Mucosa of rectum (tissue), 2 donors: ENCODE results near the gene ZDHHC24.
A peak's percentile ranks its signal among the peaks of the same experiment; 100 is the strongest.
"Not testable (repeated sequence)": the region's sequence is repeated elsewhere in the genome, so short reads cannot be mapped to it uniquely, and the experiment has no call there.

Experiments used
- H3K27ac ChIP-seq, 2 donors: one replicate each; pipeline ENCODE4 v1.7.0; 2013; ENCODE audit warnings: inconsistent platforms in 2 of 2, low read depth in 2 of 2, low read length in 2 of 2
- H3K27me3 ChIP-seq, 2 donors: one replicate each; pipeline ENCODE4 v1.7.0; 2013; ENCODE audit warnings: low read length in 2 of 2; ENCODE audit not compliant: control insufficient read depth in 2 of 2, insufficient read depth in 2 of 2
- H3K36me3 ChIP-seq, 2 donors: one replicate each; pipeline ENCODE4 v1.7.0; 2013; ENCODE audit warnings: low read length in 2 of 2; ENCODE audit not compliant: control insufficient read depth in 2 of 2, insufficient read depth in 2 of 2
- H3K4me1 ChIP-seq, 2 donors: one replicate each; pipeline ENCODE4 v1.7.0; 2013; ENCODE audit warnings: low read length in 2 of 2, mild to moderate bottlenecking in 1 of 2; ENCODE audit not compliant: control insufficient read depth in 2 of 2, insufficient read depth in 2 of 2
- H3K4me3 ChIP-seq, 2 donors: one replicate each; pipeline ENCODE4 v1.7.0; 2013; ENCODE audit warnings: low read length in 2 of 2
- H3K9ac ChIP-seq, 2 donors: one replicate each; pipeline ENCODE4 v1.7.0; 2013; ENCODE audit warnings: low read length in 2 of 2, low read depth in 1 of 2, mild to moderate bottlenecking in 1 of 2
- H3K9me3 ChIP-seq, 2 donors: one replicate each; pipeline ENCODE4 v1.7.0; 2013; ENCODE audit warnings: low read length in 2 of 2; ENCODE audit not compliant: control insufficient read depth in 2 of 2
- donor health status: healthy.
- donor health status: Normal muscosa, but diverticular disease.

The ZDHHC24 gene

DNA sequence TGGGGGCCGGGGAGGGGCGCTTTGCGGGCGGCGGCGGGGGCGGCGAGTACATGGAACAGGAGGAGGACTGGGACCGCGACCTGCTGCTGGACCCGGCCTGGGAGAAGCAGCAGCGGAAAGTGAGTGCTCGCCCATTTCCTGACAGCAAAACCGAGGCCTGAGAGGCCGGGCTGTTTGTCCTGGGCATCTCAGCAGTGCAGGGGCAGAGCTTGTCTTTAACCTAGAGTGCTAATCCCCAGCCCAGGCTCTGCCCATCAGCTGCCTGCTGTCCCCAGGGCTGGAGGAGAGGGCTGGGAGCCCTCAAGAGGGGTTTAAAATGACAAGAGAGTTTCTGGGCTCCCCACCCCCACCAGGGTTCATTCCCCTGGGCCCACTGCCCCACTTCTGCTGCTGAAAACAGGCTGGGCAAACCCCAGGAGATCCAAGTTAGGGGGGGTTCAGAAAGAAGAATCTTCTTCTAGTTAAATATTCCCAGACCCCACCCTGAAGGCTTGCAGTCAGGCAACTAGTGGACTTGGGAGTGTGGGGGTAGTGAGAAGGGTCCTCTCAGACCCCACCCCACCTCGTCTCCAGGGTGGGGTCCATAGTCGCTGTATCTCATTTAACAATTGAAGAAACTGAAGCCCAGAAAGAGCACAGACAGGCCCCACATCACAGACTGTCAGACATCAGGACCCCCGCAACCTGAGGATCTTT, 1.3 kb upstream of the ZDHHC24 start:
- H3K4me3 ChIP-seq, result no peak overlapping the region

DNA sequence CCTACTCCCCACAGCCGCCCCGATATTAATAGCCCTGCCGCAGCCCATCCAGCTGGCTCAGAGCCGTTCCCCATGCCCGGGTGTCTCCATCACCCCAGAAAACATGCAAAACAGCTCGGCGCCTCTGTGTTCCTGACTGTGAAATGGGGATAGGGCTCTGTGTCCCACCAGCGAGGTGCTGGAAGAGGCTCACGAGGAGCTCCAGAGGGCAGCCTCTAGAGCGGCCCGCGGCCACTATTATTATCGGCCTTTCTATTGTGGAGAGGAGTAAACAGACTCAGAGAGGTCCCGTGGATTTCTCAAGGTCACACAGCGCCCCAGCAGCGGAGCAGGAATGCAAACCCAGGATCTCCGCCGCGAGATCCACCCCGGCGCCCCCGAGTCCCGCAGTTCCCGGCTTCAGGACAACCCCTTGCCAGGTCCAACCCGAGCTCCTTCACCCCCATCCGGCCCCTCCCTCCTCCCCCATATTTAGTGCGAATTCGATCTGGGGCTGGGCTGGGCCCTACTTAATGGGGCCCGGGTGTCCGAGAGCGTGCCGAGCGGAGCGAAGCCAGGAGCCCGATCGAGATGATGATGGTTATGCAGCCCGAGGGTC, 619 bp upstream of the ZDHHC24 start, which contains the start of gene ACTN3:
Gene ACTN3 (plus strand): TSS at position 536 of the 598 bp plus-strand sequence. CDS start 35 bp downstream, at position 571.
- peak within 1 kb of the TSS; percentile 79 to 87 for H3K4me3 ChIP-seq
- no peaks in the 10 kb centered on the region for H3K9me3 ChIP-seq
- no peaks in the 10 kb centered on the region for H3K27me3 ChIP-seq

More for the DNA sequence above, 1.3 kb upstream of the ZDHHC24 start:
- H3K27ac ChIP-seq, result no peak overlapping the region
- peaks cover 0 to 5% of the 10 kb centered on the region in 2 donors for H3K36me3 ChIP-seq
- H3K9me3 ChIP-seq, result no peaks in the 10 kb centered on the region
- no peak overlapping the region for H3K9ac ChIP-seq
- peaks cover 5 to 9% of the 10 kb centered on the region in 2 donors for H3K4me1 ChIP-seq
- H3K27me3 ChIP-seq, result no peaks in the 10 kb centered on the region

DNA sequence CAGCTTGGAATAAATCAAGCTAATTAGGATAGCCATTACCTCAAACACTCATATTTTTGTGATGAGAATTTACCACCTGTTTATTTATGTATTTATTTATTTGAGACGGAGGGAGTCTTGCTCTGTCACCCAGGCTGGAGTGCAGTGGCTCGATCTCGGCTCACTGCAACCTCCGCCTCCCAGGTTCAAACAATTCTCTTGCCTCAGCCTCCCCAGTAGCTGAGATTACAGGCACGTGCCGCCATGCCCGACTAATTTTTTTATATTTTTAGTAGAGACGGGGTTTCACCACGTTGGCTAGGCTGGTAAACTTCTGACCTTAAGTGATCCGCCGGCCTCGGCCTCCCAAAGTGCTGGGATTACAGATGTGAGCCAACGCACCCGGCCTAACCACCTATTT, 896 bp downstream of the ZDHHC24 start:
- not testable (repeated sequence) for H3K4me1 ChIP-seq, H3K27me3 ChIP-seq, H3K27ac ChIP-seq, H3K9me3 ChIP-seq
- peak overlapping the region; percentile 79 to 87 for H3K4me3 ChIP-seq
- peak overlapping the region; percentile 72 to 85 for H3K9ac ChIP-seq
- peaks cover 5 to 12% of the 10 kb centered on the region in 2 donors for H3K36me3 ChIP-seq

More for the DNA sequence above, 619 bp upstream of the ZDHHC24 start, which contains the start of gene ACTN3:
- Histone ChIP-seq H3K9ac (peak within 1 kb of the TSS; percentile 72 to 85), H3K27ac (peak within 1 kb of the TSS; percentile 49 to 74), H3K4me1 (peaks cover 5 to 9% of the 10 kb centered on the region in 2 donors), H3K36me3 (peaks cover 0 to 10% of the 10 kb centered on the region in 2 donors)

- Histone ChIP-seq H3K9me3 (no peaks in the 10 kb centered on the region), H3K9ac (no peak overlapping the region), H3K27me3 (no peaks in the 10 kb centered on the region), H3K4me3 (no peak overlapping the region), H3K4me1 (peaks cover 5 to 9% of the 10 kb centered on the region in 2 donors), H3K36me3 (peaks cover 12 to 15% of the 10 kb centered on the region in 2 donors), H3K27ac (peak overlapping the region in 1 of 2 donors; percentile 23)
Measured at GRCh38 chr11:66543263-66544107, 2.4 kb downstream of the ZDHHC24 start.

- no peak overlapping the region for H3K9ac ChIP-seq
- H3K4me1 ChIP-seq, result peaks cover 5 to 9% of the 10 kb centered on the region in 2 donors
- no peaks in the 10 kb centered on the region for H3K27me3 ChIP-seq
- H3K4me3 ChIP-seq, result no peak overlapping the region
- H3K27ac ChIP-seq, result no peak overlapping the region
- peaks cover 12 to 15% of the 10 kb centered on the region in 2 donors for H3K36me3 ChIP-seq
- no peaks in the 10 kb centered on the region for H3K9me3 ChIP-seq
Measured at GRCh38 chr11:66542362-66542761, 3.5 kb downstream of the ZDHHC24 start.

DNA sequence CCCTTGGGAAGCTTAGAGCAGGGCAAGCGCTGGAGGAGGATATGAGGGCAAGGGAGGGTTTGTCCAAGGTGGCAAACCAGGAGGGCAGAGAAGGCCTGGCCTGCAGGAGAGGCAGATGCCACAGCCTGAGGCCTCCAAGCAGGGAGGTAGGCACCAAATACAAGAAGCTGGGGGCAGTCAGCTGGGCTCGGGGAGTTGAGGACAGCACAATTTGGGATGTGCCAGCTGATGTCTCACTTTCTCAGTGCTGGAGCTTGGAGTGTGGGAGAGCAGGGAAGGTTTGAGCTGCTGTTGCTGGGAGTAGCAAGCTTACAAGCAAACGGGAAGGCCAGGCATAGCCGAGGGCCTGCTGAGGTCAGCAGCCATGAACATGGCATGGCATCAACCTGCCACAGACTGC, 4.0 kb downstream of the ZDHHC24 start:
- Histone ChIP-seq H3K4me3 (no peak overlapping the region), H3K4me1 (peaks cover 5 to 9% of the 10 kb centered on the region in 2 donors), H3K27ac (no peak overlapping the region), H3K9ac (no peak overlapping the region), H3K36me3 (peaks cover 12 to 15% of the 10 kb centered on the region in 2 donors), H3K27me3 (no peaks in the 10 kb centered on the region), H3K9me3 (no peaks in the 10 kb centered on the region)

GRCh38 chr11:66540598-66540997, 5.2 kb downstream of the ZDHHC24 start:
- H3K4me3 ChIP-seq, H3K27ac ChIP-seq, H3K9ac ChIP-seq, H3K27me3 ChIP-seq, H3K9me3 ChIP-seq, H3K4me1 ChIP-seq: not testable (repeated sequence)
- peaks cover 12 to 15% of the 10 kb centered on the region in 2 donors for H3K36me3 ChIP-seq

GRCh38 chr11:66539870-66540213, 6.0 kb downstream of the ZDHHC24 start:
- H3K36me3 ChIP-seq, result peaks cover 12 to 15% of the 10 kb centered on the region in 2 donors
- H3K27ac ChIP-seq, result no peak overlapping the region
- no peak overlapping the region for H3K4me3 ChIP-seq
- H3K27me3 ChIP-seq, result no peaks in the 10 kb centered on the region
- H3K9me3 ChIP-seq, result no peaks in the 10 kb centered on the region
- peaks cover under 1 to 5% of the 10 kb centered on the region in 2 donors for H3K4me1 ChIP-seq
- H3K9ac ChIP-seq, result no peak overlapping the region

- Histone ChIP-seq H3K9ac (no peak overlapping the region), H3K4me3 (no peak overlapping the region), H3K36me3 (peaks cover 12 to 15% of the 10 kb centered on the region in 2 donors), H3K27ac (no peak overlapping the region), H3K27me3 (no peaks in the 10 kb centered on the region), H3K4me1 (peaks cover 0 to 4% of the 10 kb centered on the region in 2 donors), H3K9me3 (no peaks in the 10 kb centered on the region)
Measured at GRCh38 chr11:66539170-66539869, 6.5 kb downstream of the ZDHHC24 start.
